WI38 (cell line): ENCODE data around the gene OBP2A.

Source experiments
- H3K4me3 ChIP-seq: 2 replicates; pipeline ENCODE4 v1.5.1; 2011; ENCODE audit warnings: low read depth, mild to moderate bottlenecking, control low read depth, low read length
- CTCF ChIP-seq: IDR thresholded peaks from 2 replicates; pipeline ENCODE4 v1.5.1; 2012; ENCODE audit warnings: low read depth, mild to moderate bottlenecking, control low read depth, low read length

Gene OBP2A

GRCh38 chr9:135587658-135588057 is 41.7 kb downstream of the OBP2A start:
- TF ChIP-seq CTCF, result no peak
- no peak overlapping the region for H3K4me3 ChIP-seq

- TF ChIP-seq CTCF, result no peak
- no peak overlapping the region for H3K4me3 ChIP-seq
Measured at GRCh38 chr9:135588371-135588770, 42.4 kb downstream of the OBP2A start.

- TF ChIP-seq CTCF, result no peak
- no peak overlapping the region for H3K4me3 ChIP-seq
Measured at GRCh38 chr9:135588886-135589595, 43.1 kb downstream of the OBP2A start.

GRCh38 chr9:135589596-135590485 is 43.9 kb downstream of the OBP2A start:
- TF ChIP-seq CTCF, result no peak

GRCh38 chr9:135590486-135591079 is 44.7 kb downstream of the OBP2A start:
- H3K4me3 ChIP-seq, result no peak overlapping the region
- TF ChIP-seq CTCF, result no peak

More at GRCh38 chr9:135589596-135590485, 43.9 kb downstream of the OBP2A start:
- H3K4me3 ChIP-seq, result no peak overlapping the region

- TF ChIP-seq CTCF, result no peak
- no peak overlapping the region for H3K4me3 ChIP-seq
Measured at GRCh38 chr9:135591506-135592330, 45.8 kb downstream of the OBP2A start.
